Smooth muscle cell (in vitro differentiated cells): ENCODE results near the gene SLC16A9. TPM values are rescaled to one million over a fixed set of nuclear protein-coding genes. Genes with fewer than 3 reads are reported as not detected.
"Not testable (repeated sequence)": the region's sequence is repeated elsewhere in the genome, so short reads cannot be mapped to it uniquely, and the experiment has no call there.

ENCODE experiments used
- DNase-seq: peaks from one replicate; lab custom pipeline; 2025; ENCODE audit not compliant: unreplicated experiment; lab: John Stamatoyannopoulos, UW
- H2AFZ ChIP-seq: fragments of 200-600 bp; sonication (generic); 2 replicates; pipeline ENCODE4 v1.6.0; 2016; ENCODE audit warnings: antibody characterized with exemption, low read depth, mild to moderate bottlenecking
- H3F3A ChIP-seq: fragments of 200-600 bp; sonication (generic); 2 replicates; pipeline ENCODE4 v1.6.0; 2017; ENCODE audit warnings: antibody characterized with exemption, low read depth
- H3K27ac ChIP-seq: fragments of 200-600 bp; sonication (generic); 2 replicates; pipeline ENCODE4 v1.5.1; 2016; ENCODE audit warnings: low read depth, mild to moderate bottlenecking
- H3K27me3 ChIP-seq: fragments of 200-600 bp; sonication (generic); 2 replicates; pipeline ENCODE4 v1.6.1; 2016; ENCODE audit warnings: low read depth, mild to moderate bottlenecking
- H3K36me3 ChIP-seq: fragments of 200-600 bp; sonication (generic); 2 replicates; pipeline ENCODE4 v1.5.1; 2016; ENCODE audit warnings: low read depth
- H3K4me1 ChIP-seq: fragments of 200-600 bp; sonication (generic); 2 replicates; pipeline ENCODE4 v1.5.1; 2016; ENCODE audit warnings: low read depth
- H3K4me2 ChIP-seq: fragments of 200-600 bp; sonication (generic); 2 replicates; pipeline ENCODE4 v1.6.0; 2016; ENCODE audit warnings: mild to moderate bottlenecking
- H3K4me3 ChIP-seq: fragments of 200-600 bp; sonication (generic); 2 replicates; pipeline ENCODE4 v1.5.1; 2016; ENCODE audit warnings: mild to moderate bottlenecking
- H3K79me2 ChIP-seq: fragments of 200-600 bp; sonication (generic); 2 replicates; pipeline ENCODE4 v1.6.0; 2016; ENCODE audit warnings: low read depth, mild to moderate bottlenecking
- H3K9ac ChIP-seq: fragments of 200-600 bp; sonication (generic); 2 replicates; pipeline ENCODE4 v1.6.0; 2016; ENCODE audit warnings: low read depth
- H3K9me3 ChIP-seq: fragments of 200-600 bp; sonication (generic); replicated peaks from 2 replicates; pipeline ENCODE4 v1.5.1; 2016; ENCODE audit warnings: low read depth
- H4K20me1 ChIP-seq: fragments of 200-600 bp; sonication (generic); 2 replicates; pipeline ENCODE4 v1.6.0; 2016; ENCODE audit warnings: low read depth
- WGBS: methylation state at CpG from one replicate; pipeline ENCODE4 v1.1.7; 2016; ENCODE audit warnings: low lambda C conversion rate; 5-methylcytosine and 5-hydroxymethylcytosine counted together
- polyA plus RNA-seq: library from polyadenylated mRNA; unstranded; fragments of >200 nt; fragmentation: Nextera tagmentation; extraction: Ambion mirVana; gene quantifications from 2 replicates; pipeline ENCODE4 v1.2.1, GENCODE V29; 2016
- total RNA-seq: library from RNA; depleted of rRNA; stranded (reverse); fragments of >200 nt; gene quantifications from 2 replicates; pipeline ENCODE4 v1.2.3, GENCODE V29; 2014
- TF ChIP-seq, protein P1 (sequence below): fragments of 200-600 bp; sonication (generic); IDR thresholded peaks from 2 replicates; pipeline ENCODE4 v1.5.1; 2017; ENCODE audit warnings: borderline replicate concordance, mild to moderate bottlenecking, antibody characterized with exemption; ENCODE audit not compliant: insufficient read depth, poor library complexity, severe bottlenecking

Gene SLC16A9
- total and polyA plus RNA-seq, 2 experiments from 2014 or later, result 0.90 to 2.1 TPM

DNA sequence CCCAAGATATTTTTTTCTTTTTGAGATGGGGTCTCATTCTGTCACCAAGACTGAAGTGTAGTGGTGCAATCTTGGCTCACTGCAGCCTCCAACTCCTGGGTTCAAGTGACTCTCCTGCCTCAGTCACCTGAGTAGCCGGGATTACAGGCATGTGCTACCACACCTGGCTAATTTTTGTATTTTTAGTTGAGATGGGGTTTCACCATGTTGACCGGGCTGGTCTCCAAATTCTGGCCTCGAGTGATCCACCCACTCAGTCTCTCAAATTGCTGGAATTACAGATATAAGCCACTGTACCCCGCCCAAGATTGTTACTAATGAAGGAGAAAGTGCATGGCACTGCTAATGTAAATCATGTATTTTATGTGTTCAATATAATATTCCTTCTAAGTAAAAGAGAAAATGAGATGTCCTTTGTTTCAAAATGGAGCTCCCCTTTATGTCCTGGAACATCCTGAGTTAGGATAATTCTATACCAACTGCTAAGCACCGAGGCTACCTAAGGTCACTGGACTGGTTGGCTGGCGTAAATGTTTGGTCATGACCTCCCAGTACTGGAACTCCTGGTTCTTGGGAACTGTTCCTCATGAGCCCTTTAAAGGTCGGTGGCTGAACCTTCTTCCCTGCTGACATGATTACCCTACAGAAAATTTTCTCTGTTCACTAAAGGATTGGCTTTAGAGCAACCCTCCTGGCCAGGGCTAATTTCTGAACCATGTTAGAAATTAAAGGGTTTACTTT, 59.9 kb downstream of the SLC16A9 start:
- Histone ChIP-seq H3F3A (no peaks in the 10 kb centered on the region), H3K4me2 (no peak overlapping the region), H3K36me3 (no peaks in the 10 kb centered on the region), H3K9ac (no peak overlapping the region), H3K4me3 (no peak overlapping the region), H3K4me1 (peaks cover 4% of the 10 kb centered on the region), H3K27ac (no peak overlapping the region), H3K27me3 (no peaks in the 10 kb centered on the region), H2AFZ (no peak overlapping the region), H3K9me3 (peaks cover 7% of the 10 kb centered on the region), H3K79me2 (no peaks in the 10 kb centered on the region), H4K20me1 (no peaks in the 10 kb centered on the region)
- WGBS, result 92% methylated on average over 7 of the region's 7 CpGs
- TF ChIP-seq, protein P1, sequence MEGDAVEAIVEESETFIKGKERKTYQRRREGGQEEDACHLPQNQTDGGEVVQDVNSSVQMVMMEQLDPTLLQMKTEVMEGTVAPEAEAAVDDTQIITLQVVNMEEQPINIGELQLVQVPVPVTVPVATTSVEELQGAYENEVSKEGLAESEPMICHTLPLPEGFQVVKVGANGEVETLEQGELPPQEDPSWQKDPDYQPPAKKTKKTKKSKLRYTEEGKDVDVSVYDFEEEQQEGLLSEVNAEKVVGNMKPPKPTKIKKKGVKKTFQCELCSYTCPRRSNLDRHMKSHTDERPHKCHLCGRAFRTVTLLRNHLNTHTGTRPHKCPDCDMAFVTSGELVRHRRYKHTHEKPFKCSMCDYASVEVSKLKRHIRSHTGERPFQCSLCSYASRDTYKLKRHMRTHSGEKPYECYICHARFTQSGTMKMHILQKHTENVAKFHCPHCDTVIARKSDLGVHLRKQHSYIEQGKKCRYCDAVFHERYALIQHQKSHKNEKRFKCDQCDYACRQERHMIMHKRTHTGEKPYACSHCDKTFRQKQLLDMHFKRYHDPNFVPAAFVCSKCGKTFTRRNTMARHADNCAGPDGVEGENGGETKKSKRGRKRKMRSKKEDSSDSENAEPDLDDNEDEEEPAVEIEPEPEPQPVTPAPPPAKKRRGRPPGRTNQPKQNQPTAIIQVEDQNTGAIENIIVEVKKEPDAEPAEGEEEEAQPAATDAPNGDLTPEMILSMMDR, result no peak
- DNase-seq, result no peak

DNA sequence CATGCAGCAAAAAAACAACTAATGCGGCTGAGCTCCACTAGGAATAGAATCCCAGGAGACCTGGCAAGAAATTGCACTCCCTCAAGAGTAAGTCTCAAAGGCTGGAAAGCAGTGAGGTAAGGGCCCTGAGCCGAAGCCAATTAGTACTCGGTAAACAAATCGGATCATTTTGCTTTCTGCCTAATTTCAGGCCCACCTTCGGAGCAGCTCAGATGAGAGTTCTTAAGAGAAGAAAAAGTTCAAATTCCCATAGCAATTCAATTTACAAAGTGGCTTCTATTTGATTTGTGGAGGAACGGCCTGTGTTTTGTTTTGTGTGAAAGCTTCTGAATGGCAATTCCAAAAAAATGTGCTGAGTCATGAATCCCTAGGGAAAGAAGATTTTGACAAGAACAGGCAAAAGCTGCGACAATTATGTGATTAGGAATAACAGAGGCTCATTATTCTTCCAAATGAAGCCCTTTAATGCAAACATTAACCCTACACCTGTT, 60.9 kb downstream of the SLC16A9 start:
- Histone ChIP-seq H3K9ac (no peak overlapping the region), H3F3A (no peaks in the 10 kb centered on the region), H3K9me3 (peaks cover 7% of the 10 kb centered on the region), H3K27ac (no peak overlapping the region), H3K4me1 (peaks cover 4% of the 10 kb centered on the region), H3K4me3 (no peak overlapping the region), H4K20me1 (no peaks in the 10 kb centered on the region), H3K4me2 (peak overlapping the region; percentile 37), H3K79me2 (no peaks in the 10 kb centered on the region), H2AFZ (no peak overlapping the region), H3K27me3 (no peaks in the 10 kb centered on the region), H3K36me3 (no peaks in the 10 kb centered on the region)
- 51% methylated on average over 7 of the region's 7 CpGs for WGBS
- TF ChIP-seq, protein P1, result no peak
- DNase-seq, result no peak

DNA sequence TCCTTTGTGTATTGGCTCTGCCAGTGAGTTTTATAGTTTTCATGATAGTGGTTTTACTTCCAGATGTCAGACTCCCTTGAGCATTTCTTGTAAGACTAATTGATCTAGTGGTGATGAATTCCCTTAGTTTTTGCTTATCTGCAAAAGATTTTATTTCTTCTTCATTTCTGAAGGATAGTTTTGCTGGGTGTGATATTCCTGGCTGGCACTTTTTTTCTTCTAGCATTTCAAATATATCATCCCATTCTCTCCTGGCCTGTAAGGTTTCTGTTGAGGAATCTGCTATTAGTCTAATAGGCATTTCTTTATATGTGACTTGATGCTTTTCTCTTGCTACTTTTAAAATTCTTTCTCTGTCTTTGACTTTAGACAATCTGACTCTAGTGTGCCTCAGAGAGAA, 64.8 kb downstream of the SLC16A9 start:
- TF ChIP-seq, protein P1, result no peak
- Histone ChIP-seq H3K4me1 (peaks cover 4% of the 10 kb centered on the region), H3K27ac (no peak overlapping the region), H2AFZ (no peak overlapping the region), H3K9me3 (peaks cover 7% of the 10 kb centered on the region), H4K20me1 (no peaks in the 10 kb centered on the region), H3K4me2 (no peak overlapping the region), H3K27me3 (no peaks in the 10 kb centered on the region), H3K79me2 (no peaks in the 10 kb centered on the region), H3F3A (no peaks in the 10 kb centered on the region), H3K36me3 (no peaks in the 10 kb centered on the region), H3K9ac (no peak overlapping the region), H3K4me3 (no peak overlapping the region)
- no peak for DNase-seq

DNA sequence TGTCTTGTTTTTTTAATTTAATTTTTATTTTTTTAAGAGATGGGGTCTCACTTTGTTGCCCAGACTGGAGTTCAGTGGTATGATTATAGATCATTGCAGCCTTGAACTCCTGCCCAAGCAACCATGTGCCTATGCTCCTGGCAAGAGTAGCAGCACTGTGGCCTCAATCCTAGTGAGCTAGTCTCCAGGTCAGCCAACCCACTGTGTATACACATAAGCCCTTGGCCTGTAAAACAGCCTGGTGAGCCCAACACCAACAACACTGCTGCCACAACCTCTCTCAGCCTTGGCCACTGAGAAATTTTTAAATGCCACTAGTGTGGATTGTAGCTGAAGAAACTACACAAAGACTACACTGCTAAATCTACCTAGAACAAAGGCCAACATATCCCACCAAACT, 68.0 kb downstream of the SLC16A9 start:
- not testable (repeated sequence) for H3K4me3 ChIP-seq, H4K20me1 ChIP-seq, H3K27ac ChIP-seq, H3F3A ChIP-seq, H3K9me3 ChIP-seq, H3K4me1 ChIP-seq, H3K4me2 ChIP-seq, H3K79me2 ChIP-seq, DNase-seq, H3K9ac ChIP-seq, H2AFZ ChIP-seq, H3K36me3 ChIP-seq, H3K27me3 ChIP-seq
